HG03575 (cell line): ENCODE data around the gene GKN1.

Experiments used
- ATAC-seq: cut with Tn5 transposase; IDR thresholded peaks from one replicate; pipeline ENCODE4 v1.9.1; 2021; ENCODE audit not compliant: unreplicated experiment, insufficient number of reproducible peaks, low FRiP score; ENCODE audit errors: extremely low read depth

Gene GKN1

DNA sequence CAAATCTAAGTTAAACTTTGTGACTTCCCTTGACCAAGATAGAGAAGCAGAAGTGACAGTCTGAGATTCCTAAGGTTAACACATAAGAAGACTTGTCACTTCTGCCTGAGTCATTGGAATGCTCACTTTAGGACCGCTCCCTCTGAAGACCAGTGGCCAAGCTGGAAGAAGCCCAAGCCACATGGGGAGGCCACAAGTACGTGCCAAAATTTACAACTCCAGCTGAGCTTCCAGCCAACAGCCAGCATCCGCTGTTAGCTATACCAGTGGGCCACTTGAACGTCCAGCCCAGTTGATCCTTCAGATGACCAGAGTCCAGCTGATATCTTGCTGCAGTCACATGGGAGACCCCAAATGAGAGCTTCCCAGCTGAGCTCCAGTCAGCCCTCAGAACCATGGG lies 20.4 kb downstream of the GKN1 start:
- ATAC-seq, result no peak

DNA sequence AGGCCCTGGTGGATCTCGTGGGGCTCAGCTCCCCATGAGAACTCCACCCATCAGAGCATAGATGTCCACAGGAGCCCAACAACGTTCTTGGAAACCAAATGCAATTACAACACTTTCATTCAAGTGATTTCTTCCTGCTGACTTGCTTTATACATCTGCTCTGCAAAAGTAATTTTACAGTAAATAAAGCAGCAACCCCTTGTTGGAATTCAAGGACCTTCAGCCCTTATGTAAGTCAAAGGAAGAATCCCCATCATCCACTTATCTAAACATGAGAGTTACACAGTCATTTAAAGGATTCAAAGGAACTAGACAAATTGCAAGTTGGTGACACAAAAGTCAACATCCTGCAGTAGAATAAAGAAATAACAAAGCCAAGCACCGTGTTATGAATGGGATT lies 21.5 kb downstream of the GKN1 start:
- no peak for ATAC-seq

DNA sequence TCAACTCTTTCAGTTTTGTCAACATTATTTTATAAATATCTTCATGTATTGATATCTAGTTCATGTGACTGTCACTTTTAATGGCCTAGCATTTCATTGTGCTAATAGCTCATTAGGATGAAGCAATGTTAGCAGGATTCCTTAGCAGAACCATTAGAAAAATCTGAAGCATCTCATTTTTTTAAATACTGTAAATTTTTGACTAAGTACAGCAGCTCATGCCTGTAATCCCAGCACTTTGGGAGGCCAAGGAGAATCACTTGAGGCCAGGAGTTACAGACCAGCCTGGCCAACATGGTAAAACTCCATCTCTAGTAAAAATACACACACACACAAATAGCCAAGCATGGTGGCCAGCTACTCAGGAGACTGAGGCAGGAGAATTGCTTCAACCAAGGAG lies 23.0 kb downstream of the GKN1 start:
- ATAC-seq, result no peak

- ATAC-seq, result no peak
These were observed 27.4 kb downstream of the GKN1 start for GRCh38 chr2:69001879-69002278.

DNA sequence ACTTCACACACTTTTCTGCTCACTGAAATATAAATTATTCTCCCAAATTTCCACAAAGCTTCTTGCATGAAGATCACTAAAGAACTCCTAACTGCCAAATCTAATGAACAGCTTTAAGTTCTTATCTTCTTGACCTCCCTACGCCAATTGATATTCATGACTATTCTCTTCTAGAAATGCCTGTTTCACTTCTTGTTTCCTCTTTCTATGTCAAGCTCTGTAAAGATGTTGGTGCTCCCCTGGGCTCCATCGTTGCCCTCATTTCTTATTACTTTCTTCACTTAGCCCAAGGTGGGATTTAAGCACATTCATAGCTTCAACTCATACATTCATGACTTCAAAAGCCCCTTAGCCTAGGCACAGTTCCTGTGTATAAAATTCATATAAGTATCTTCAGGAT lies 29.3 kb downstream of the GKN1 start:
- no peak for ATAC-seq

DNA sequence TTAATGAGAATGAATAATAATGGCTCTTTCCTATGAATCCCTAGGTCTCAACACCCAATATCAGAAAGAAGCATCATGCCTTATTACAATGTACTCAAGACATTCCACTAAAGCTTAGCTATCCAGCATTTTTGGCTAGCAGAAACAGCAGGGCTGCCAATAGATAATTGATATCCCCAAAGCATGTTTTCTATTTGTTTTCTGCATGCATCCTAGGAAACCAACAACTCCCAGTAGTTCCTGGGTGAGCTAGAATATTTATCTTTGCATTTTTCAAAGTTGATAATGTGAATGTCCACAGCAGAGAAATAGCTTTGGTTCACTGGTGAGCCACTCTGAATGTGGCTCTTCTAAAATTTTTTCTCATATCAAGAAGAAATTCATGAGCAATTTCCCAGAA lies 32.7 kb downstream of the GKN1 start:
- ATAC-seq, result no peak

- ATAC-seq, result no peak
These were observed 33.2 kb downstream of the GKN1 start for GRCh38 chr2:69007603-69008002.

DNA sequence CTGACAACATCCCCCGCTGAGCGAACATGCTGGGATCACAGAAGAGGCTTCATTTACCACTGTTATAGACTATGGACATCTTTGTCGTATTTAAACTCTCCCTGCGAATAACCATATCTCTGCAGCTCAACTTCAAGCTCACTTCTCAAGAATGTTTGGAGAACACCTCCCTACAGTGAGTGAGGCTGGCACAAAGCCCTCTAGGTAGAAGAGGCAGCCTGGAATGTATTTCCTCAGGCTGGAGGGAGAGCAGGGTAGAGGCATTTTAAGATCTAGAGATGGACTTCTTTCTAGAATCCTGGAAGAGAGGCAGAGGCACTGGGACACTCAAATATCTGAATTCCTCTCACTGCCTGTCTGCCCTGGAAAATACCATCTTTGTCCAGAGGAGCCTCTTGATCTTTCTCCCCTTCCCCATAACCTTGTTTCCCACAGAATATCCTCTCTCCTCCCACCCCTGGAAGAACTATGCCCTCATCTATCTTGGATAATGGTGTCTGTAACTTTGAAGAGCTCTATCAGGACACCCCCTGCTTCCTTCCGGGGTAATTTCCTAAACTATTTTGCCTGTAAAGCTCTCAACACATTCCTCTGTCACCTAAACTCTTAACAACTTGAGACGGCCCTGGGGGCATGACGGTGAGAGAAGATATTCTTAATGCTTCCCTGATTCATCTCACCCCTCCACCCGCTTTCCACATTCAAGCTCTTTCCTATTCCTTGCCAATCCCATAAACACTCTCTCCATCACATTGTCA lies 36.2 kb downstream of the GKN1 start:
- no peak for ATAC-seq

- ATAC-seq, result no peak
These were observed 37.2 kb downstream of the GKN1 start for GRCh38 chr2:69011611-69012157.

- ATAC-seq, result no peak
These were observed 38.1 kb downstream of the GKN1 start for GRCh38 chr2:69012310-69013141.

DNA sequence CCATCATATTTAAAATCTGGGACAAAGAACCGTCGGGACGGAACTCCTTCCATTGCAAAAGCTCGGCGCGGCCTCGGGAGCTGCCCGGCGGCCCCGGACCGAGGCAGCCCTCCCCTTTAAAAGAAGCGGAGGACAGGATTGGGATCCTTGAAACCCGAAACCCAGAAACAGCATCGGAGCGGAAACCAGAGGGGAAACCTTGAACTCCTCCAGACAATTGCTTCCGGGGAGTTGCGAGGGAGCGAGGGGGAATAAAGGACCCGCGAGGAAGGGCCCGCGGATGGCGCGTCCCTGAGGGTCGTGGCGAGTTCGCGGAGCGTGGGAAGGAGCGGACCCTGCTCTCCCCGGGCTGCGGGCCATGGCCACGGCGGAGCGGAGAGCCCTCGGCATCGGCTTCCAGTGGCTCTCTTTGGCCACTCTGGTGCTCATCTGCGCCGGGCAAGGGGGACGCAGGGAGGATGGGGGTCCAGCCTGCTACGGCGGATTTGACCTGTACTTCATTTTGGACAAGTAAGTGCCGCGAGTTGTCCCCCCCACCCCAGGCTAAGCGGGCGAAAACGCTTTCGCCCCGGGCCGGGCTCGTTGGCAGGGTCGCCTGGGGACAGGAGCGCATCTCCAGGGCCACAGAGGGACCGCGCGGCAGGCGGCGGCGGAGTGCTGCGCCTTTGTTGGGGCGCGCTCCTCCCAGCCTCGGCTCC lies 38.9 kb downstream of the GKN1 start, which contains the start of gene ANTXR1:
ANTXR1 (plus strand) TSS at position 38 of the 698 bp plus-strand sequence; CDS start at position 359, 321 bp downstream.
- ATAC-seq, result no peak

- ATAC-seq, result no peak
These were observed 39.7 kb downstream of the GKN1 start for GRCh38 chr2:69013840-69014821.

DNA sequence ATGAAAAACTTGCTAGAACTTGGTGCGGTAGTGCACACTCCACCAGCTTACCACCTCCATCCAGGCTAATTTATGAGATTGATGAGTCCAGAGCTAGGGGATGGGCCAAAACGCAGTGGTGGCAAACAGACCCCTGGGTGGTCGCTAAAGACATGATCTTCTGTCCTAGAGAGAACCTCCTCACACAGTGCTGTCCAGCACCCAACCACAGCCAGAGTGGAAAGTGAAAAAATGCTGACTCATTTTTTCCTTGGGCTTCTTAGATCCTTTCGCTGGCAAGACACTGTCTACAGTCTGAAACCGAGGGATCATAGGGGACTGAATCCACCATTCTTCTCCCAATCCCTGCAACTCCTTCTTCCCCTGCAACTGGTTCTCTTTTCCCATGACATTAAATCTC lies 42.6 kb downstream of the GKN1 start:
- ATAC-seq, result no peak

- ATAC-seq, result no peak
These were observed 43.4 kb downstream of the GKN1 start for GRCh38 chr2:69017835-69018234.

GRCh38 chr2:69018678-69019095 lies 44.3 kb downstream of the GKN1 start:
- ATAC-seq, result no peak

GRCh38 chr2:69020496-69021426 lies 46.3 kb downstream of the GKN1 start:
- ATAC-seq, result no peak

- ATAC-seq, result no peak
These were observed 47.3 kb downstream of the GKN1 start for GRCh38 chr2:69021727-69022126.
